Endothelial cell of umbilical vein (primary cell): ENCODE data around the gene NRXN3. TPM values are rescaled to one million over a fixed set of nuclear protein-coding genes. Genes with fewer than 3 reads are reported as not detected.

Experiments
- BruUV-seq: library from RNA; stranded (reverse); fragments of 400-500 nt; replicated peaks from 2 replicates; lab custom pipeline; 2021; lab: Mats Ljungman, UMichigan
- CTCF ChIA-PET: fragments of 300-600, 350-600 bp; sonication (Branson Sonifier 250); formaldehyde crosslinking; loops from one replicate; lab custom pipeline; 2021; ENCODE audit warnings: antibody characterized with exemption, inconsistent platforms; lab: Charles Lee
- POLR2A ChIA-PET: fragments of 300-600, 350-600 bp; sonication (Branson Sonifier 250); formaldehyde crosslinking; loops from one replicate; lab custom pipeline; 2021; ENCODE audit warnings: antibody characterized with exemption, inconsistent platforms; lab: Charles Lee
- DNase-seq: peaks from one replicate; pipeline ENCODE4 v3.0.0-alpha.2; 2011; ENCODE audit warnings: low read depth, low spot score
- FAIRE-seq: peaks from 2 replicates; lab custom pipeline; 2011; peaks lifted over from hg19 to GRCh38; lab: Jason Lieb, UNC
- H2AFZ ChIP-seq: 2 replicates; pipeline ENCODE4 v1.6.0; 2012; ENCODE audit warnings: low read depth, low read length, control low read depth, inconsistent platforms
- H3K27ac ChIP-seq: 2 replicates; pipeline ENCODE4 v1.5.1; 2011; ENCODE audit warnings: low read depth, mild to moderate bottlenecking, control low read depth, low read length, moderate library complexity; ENCODE audit not compliant: insufficient read depth
- H3K27me3 ChIP-seq, 2 experiments: 2 replicates each; pipeline versions ENCODE4 v1.6.0 to v1.6.1; 2011; ENCODE audit warnings: low read length in 2 of 2, mixed read lengths in 1 of 2; ENCODE audit not compliant: control insufficient read depth in 2 of 2, insufficient read depth in 2 of 2
- H3K36me3 ChIP-seq, 2 experiments: 2 replicates in 1 of 2; 3 replicates in 1 of 2; pipeline ENCODE4 v1.5.1; 2011; ENCODE audit warnings: low read length in 2 of 2, mild to moderate bottlenecking in 1 of 2, moderate library complexity in 1 of 2; ENCODE audit not compliant: control insufficient read depth in 2 of 2, insufficient read depth in 2 of 2; ENCODE audit errors: extremely low read depth in 1 of 2
- H3K4me1 ChIP-seq: 3 replicates; pipeline ENCODE4 v1.5.1; 2011; ENCODE audit warnings: mild to moderate bottlenecking, low read length; ENCODE audit not compliant: control insufficient read depth, insufficient read depth; ENCODE audit errors: extremely low read depth
- H3K4me2 ChIP-seq: 2 replicates; pipeline ENCODE4 v1.6.1; 2011; ENCODE audit warnings: low read length, control low read depth, mixed read lengths; ENCODE audit not compliant: insufficient read depth
- H3K4me3 ChIP-seq, 3 experiments: fragments of 200-600 bp in 1 of 3; sonication (generic), shearing (Covaris generic) in 1 of 3; replicated peaks in 1 of 3; 2 replicates each; pipeline ENCODE4 v1.5.1; 2011 to 2016; ENCODE audit warnings: control low read depth in 3 of 3, low read length in 3 of 3, mild to moderate bottlenecking in 2 of 3, inconsistent platforms in 1 of 3, low read depth in 1 of 3, moderate library complexity in 1 of 3; ENCODE audit not compliant: insufficient read depth in 1 of 3
- H3K79me2 ChIP-seq: 2 replicates; pipeline ENCODE4 v1.6.0; 2012; ENCODE audit warnings: low read length, inconsistent platforms; ENCODE audit not compliant: control insufficient read depth, insufficient read depth
- H3K9ac ChIP-seq: replicated peaks from 2 replicates; pipeline ENCODE3; 2011; ENCODE audit warnings: low read length, control low read depth; ENCODE audit not compliant: insufficient read depth; ENCODE audit errors: extremely low read depth
- H3K9me1 ChIP-seq: replicated peaks from 3 replicates; pipeline ENCODE4 v1.6.0; 2011; ENCODE audit warnings: mild to moderate bottlenecking, low read length; ENCODE audit not compliant: control insufficient read depth, insufficient read depth; ENCODE audit errors: extremely low read depth
- H3K9me3 ChIP-seq: replicated peaks from 2 replicates; pipeline ENCODE4 v1.5.1; 2012; ENCODE audit warnings: low read length, inconsistent platforms; ENCODE audit not compliant: control insufficient read depth, insufficient read depth
- H4K20me1 ChIP-seq: replicated peaks from 2 replicates; pipeline ENCODE3; 2011; ENCODE audit warnings: mild to moderate bottlenecking, low read length; ENCODE audit not compliant: control insufficient read depth, insufficient read depth; ENCODE audit errors: extremely low read depth
- EZH2 ChIP-seq: IDR thresholded peaks from 2 replicates; pipeline ENCODE4 v1.6.1; 2012; ENCODE audit warnings: borderline replicate concordance, low read depth, mild to moderate bottlenecking, moderate library complexity, low read length, inconsistent platforms; ENCODE audit not compliant: severe bottlenecking
- FOS ChIP-seq: IDR thresholded peaks from 2 replicates; pipeline ENCODE4 v1.6.1; 2011; ENCODE audit warnings: mild to moderate bottlenecking, low read length, moderate library complexity, borderline replicate concordance; ENCODE audit not compliant: insufficient read depth
- GATA2 ChIP-seq: IDR thresholded peaks from 2 replicates; pipeline ENCODE4 v1.7.0; 2011; ENCODE audit warnings: low read depth, mild to moderate bottlenecking, moderate library complexity, mixed read lengths, low read length; ENCODE audit not compliant: insufficient read length, insufficient read depth
- JUN ChIP-seq: IDR thresholded peaks from 2 replicates; pipeline ENCODE4 v1.6.1; 2011; ENCODE audit warnings: borderline replicate concordance, low read depth; ENCODE audit not compliant: insufficient read length, insufficient read depth
- MYC ChIP-seq: IDR thresholded peaks from one replicate; pipeline ENCODE4 v1.6.1; 2011; ENCODE audit warnings: mild to moderate bottlenecking, low read depth, low read length
- POLR2A ChIP-seq: IDR thresholded peaks from 2 replicates; pipeline ENCODE4 v1.6.1; 2012; ENCODE audit warnings: low read depth, mild to moderate bottlenecking, control low read depth, low read length
- POLR2AphosphoS5 ChIP-seq: IDR thresholded peaks from 2 replicates; pipeline ENCODE4 v1.6.1; 2012; ENCODE audit warnings: low read depth, mild to moderate bottlenecking, control low read depth, low read length, moderate library complexity; ENCODE audit not compliant: insufficient read depth
- dilution Hi-C: fragments of 300-500 bp; cut with MboI; formaldehyde crosslinking; loops from one replicate; pipeline ENCODE4 v1.15.0; 2019; ENCODE audit warnings: low sequenced_read_pairs; ENCODE audit not compliant: extremely low pct_ligation_motif_present
- intact Hi-C: fragments of 100-400 bp; cut with micrococcal nuclease; formaldehyde crosslinking; loops from one replicate; pipeline ENCODE4 v1.10.0; 2022
- polyA plus RNA-seq, 4 experiments: library from polyadenylated mRNA; depleted of rRNA in 3 of 4; stranded (reverse) in 3 of 4; unstranded in 1 of 4; fragments of >200 nt; gene quantifications; 2 replicates each; pipeline versions ENCODE4 v1.2.1 to v1.2.3, GENCODE V29; 2011 to 2012; ENCODE audit warnings: missing spikeins in 1 of 4
- total RNA-seq: library from RNA; stranded (reverse); gene quantifications from 2 replicates; pipeline ENCODE4 v1.2.3, GENCODE V29; 2021
- TF ChIP-seq, protein P1 (sequence below): IDR thresholded peaks from 2 replicates; pipeline ENCODE4 v1.6.1; 2011; ENCODE audit not compliant: insufficient read depth, insufficient read length
- TF ChIP-seq, protein P2 (sequence below), 2 donors: IDR thresholded peaks; 1 replicate in 1 of 2; 2 replicates in 1 of 2; pipeline ENCODE4 v1.5.1; 2011; ENCODE audit warnings: low read length in 2 of 2, mild to moderate bottlenecking in 2 of 2, moderate library complexity in 2 of 2, control low read depth in 1 of 2, inconsistent platforms in 1 of 2, low read depth in 1 of 2; ENCODE audit not compliant: insufficient read depth in 1 of 2; ENCODE audit errors: extremely low read depth in 1 of 2

The NRXN3 gene
- total and polyA plus RNA-seq, 2 donors (not counting 3 experiments of a cell fraction or from before 2014, with no cell fraction given) = 0.72 to 4.2 TPM

DNA sequence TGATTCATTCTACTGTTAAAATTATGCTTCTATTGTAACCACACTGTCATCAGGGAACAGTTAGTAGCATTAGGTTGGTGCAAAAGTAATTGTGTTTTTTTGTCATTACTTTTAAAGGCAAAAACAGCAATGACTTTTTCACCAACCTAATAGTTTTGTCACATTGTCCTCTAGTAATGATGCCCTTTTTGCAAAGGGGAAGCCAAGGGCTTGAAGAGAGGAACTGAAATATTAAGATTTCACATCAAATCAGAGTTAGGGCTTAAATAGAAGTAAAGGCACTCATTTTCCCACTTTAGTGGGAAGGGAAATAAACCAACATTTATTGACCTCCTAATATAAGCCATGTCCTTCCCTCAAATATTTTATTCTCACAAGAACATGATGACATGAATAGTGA is 273.7 kb downstream of the NRXN3 start:
- dilution Hi-C loops = no loop called here

More for the DNA sequence above, 273.7 kb downstream of the NRXN3 start:
- Histone ChIP-seq H2AFZ (no peak overlapping the region), H4K20me1 (no peaks in the 10 kb centered on the region), H3K4me2 (no peak overlapping the region), H3K9me1 (no peaks in the 10 kb centered on the region), H3K27ac (no peak overlapping the region), H3K36me3 (no peaks in the 10 kb centered on the region), H3K4me1 (no peaks in the 10 kb centered on the region), H3K9ac (no peak overlapping the region), H3K4me3 (no peak overlapping the region), H3K27me3 (no peaks in the 10 kb centered on the region), H3K9me3 (no peaks in the 10 kb centered on the region), H3K79me2 (no peaks in the 10 kb centered on the region)
- TF ChIP-seq FOS = no peak
- no peak for TF ChIP-seq GATA2
- no peak for TF ChIP-seq POLR2A
- TF ChIP-seq MYC = no peak
- TF ChIP-seq JUN = no peak
- TF ChIP-seq, protein P1, sequence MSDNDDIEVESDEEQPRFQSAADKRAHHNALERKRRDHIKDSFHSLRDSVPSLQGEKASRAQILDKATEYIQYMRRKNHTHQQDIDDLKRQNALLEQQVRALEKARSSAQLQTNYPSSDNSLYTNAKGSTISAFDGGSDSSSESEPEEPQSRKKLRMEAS = no peak
- TF ChIP-seq, protein P2, sequence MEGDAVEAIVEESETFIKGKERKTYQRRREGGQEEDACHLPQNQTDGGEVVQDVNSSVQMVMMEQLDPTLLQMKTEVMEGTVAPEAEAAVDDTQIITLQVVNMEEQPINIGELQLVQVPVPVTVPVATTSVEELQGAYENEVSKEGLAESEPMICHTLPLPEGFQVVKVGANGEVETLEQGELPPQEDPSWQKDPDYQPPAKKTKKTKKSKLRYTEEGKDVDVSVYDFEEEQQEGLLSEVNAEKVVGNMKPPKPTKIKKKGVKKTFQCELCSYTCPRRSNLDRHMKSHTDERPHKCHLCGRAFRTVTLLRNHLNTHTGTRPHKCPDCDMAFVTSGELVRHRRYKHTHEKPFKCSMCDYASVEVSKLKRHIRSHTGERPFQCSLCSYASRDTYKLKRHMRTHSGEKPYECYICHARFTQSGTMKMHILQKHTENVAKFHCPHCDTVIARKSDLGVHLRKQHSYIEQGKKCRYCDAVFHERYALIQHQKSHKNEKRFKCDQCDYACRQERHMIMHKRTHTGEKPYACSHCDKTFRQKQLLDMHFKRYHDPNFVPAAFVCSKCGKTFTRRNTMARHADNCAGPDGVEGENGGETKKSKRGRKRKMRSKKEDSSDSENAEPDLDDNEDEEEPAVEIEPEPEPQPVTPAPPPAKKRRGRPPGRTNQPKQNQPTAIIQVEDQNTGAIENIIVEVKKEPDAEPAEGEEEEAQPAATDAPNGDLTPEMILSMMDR (IDR thresholded peaks at IDR 0.05; ENCODE audit: extremely low read depth in 1 of 2, insufficient read depth in 1 of 2, low read depth in 1 of 2, low read length in 2 of 2) = no peak
- no peak for TF ChIP-seq EZH2
- TF ChIP-seq POLR2AphosphoS5 = no peak
- intact Hi-C loops = loop anchor here (10.0 kb wide), 1 partner anchor 789 kb away; no protein-coding TSS in a partner anchor
- no TSS peak for BruUV-seq
- FAIRE-seq (no peak), DNase-seq (no peak)
- POLR2A ChIA-PET = no interaction called here
- CTCF ChIA-PET = no interaction called here
